ENCODE measurements around the gene DMD. TPM values are rescaled to one million over a fixed set of nuclear protein-coding genes. Genes with fewer than 3 reads are reported as not detected.

Gene DMD
- total and polyA plus RNA-seq, 2 donors (not counting 1 experiment from before 2014, with no cell fraction given), result 5.1 to 7.2 TPM

DNA sequence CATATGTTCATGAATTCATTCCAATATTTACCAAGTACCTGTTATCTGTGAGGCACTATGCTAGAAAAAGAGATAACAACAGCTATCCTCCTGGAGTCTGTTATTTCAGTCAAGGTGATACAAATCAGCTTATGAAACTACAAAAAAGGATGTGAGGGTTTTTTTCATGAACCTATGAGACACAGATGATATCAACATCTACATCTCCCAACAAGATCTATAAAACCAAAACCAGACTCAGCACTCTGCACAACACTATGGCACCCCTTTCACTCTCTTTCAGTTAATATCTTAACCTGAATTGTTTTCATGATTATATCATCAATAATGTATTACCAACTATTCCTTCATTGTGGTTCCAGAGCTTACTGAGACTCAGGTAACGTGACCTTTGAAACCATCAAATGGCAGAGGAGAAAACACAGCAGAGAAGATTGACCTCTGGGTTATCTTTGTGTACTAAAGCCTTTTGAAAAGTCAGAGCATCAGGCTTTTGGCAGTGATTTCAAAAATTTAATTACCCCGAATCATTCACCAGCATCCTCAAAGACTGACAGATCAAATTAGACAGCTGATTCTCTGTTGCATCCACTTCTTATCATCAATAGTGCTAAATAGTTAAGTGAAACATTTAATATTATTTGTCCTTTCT, 1894.9 kb downstream of the DMD start:
- H3K27ac ChIP-seq (ENCODE audit: insufficient read depth, low read length), result no peak overlapping the region
- H4K20me1 ChIP-seq (ENCODE audit: control insufficient read depth, extremely low read depth, insufficient read depth, low read length), result no peaks in the 10 kb centered on the region
- no peaks in the 10 kb centered on the region for H3K79me2 ChIP-seq (ENCODE audit: control insufficient read depth, insufficient read depth, low read length)
- no peak overlapping the region for H3K4me2 ChIP-seq (ENCODE audit: extremely low read depth, insufficient read depth, low read length)
- TF ChIP-seq, protein P1, sequence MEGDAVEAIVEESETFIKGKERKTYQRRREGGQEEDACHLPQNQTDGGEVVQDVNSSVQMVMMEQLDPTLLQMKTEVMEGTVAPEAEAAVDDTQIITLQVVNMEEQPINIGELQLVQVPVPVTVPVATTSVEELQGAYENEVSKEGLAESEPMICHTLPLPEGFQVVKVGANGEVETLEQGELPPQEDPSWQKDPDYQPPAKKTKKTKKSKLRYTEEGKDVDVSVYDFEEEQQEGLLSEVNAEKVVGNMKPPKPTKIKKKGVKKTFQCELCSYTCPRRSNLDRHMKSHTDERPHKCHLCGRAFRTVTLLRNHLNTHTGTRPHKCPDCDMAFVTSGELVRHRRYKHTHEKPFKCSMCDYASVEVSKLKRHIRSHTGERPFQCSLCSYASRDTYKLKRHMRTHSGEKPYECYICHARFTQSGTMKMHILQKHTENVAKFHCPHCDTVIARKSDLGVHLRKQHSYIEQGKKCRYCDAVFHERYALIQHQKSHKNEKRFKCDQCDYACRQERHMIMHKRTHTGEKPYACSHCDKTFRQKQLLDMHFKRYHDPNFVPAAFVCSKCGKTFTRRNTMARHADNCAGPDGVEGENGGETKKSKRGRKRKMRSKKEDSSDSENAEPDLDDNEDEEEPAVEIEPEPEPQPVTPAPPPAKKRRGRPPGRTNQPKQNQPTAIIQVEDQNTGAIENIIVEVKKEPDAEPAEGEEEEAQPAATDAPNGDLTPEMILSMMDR (conservative IDR thresholded peaks at IDR 0.05 in 1 of 2, IDR thresholded peaks at IDR 0.05 in 1 of 2; ENCODE audit: low read depth in 1 of 2, low read length in 2 of 2), result no peak
- TF ChIP-seq EZH2 (IDR thresholded peaks at IDR 0.05; ENCODE audit: low read length, missing control alignments), result no peak
- H3K9me3 ChIP-seq (ENCODE audit: control insufficient read depth, insufficient read depth, low read depth, low read length), result no peaks in the 10 kb centered on the region
- no peak overlapping the region for H3K4me3 ChIP-seq (replicated peaks in 1 of 4; ENCODE audit: control extremely low read depth in 1 of 4, insufficient read depth in 1 of 4, low read depth in 3 of 4, low read length in 4 of 4)
- H3K27me3 ChIP-seq (ENCODE audit: control insufficient read depth, insufficient read depth, low read length), result no peaks in the 10 kb centered on the region
- H3K4me1 ChIP-seq (ENCODE audit: control insufficient read depth, extremely low read depth, insufficient read depth, low read length), result no peaks in the 10 kb centered on the region
- no peak for DNase-seq (ENCODE audit: low read depth in 2 of 2)
- H2AFZ ChIP-seq (ENCODE audit: low read length), result no peak overlapping the region
- no peaks in the 10 kb centered on the region for H3K36me3 ChIP-seq (ENCODE audit: control insufficient read depth, insufficient read depth, low read length)
- H3K9ac ChIP-seq (ENCODE audit: insufficient read depth, low read length), result no peak overlapping the region

DNA sequence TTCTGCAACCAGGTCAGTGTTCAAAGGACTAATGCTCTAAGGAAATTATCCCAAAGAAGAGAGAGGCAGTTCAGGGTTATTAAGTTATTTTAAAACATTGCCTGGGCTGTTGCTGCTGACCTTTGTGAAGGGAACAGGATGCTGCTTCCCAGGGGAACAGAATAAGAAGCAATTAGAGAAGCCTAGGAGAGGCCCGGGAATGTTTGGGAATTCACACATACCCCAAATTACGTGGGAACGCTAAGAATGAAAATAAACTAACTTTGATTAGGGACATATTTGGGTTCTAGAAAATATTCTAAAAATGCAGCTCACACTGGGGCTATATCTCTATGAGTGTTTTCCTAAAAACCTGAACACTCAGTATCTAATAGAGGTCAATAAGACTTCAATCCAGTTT, 1896.4 kb downstream of the DMD start:
- no peaks in the 10 kb centered on the region for H3K79me2 ChIP-seq (ENCODE audit: control insufficient read depth, insufficient read depth, low read length)
- H2AFZ ChIP-seq (ENCODE audit: low read length), result no peak overlapping the region
- H3K4me1 ChIP-seq (ENCODE audit: control insufficient read depth, extremely low read depth, insufficient read depth, low read length), result no peaks in the 10 kb centered on the region
- peak; percentile 21 to 70 for DNase-seq (ENCODE audit: low read depth in 2 of 2)
- H3K4me3 ChIP-seq (replicated peaks in 1 of 4; ENCODE audit: control extremely low read depth in 1 of 4, insufficient read depth in 1 of 4, low read depth in 3 of 4, low read length in 4 of 4), result no peak overlapping the region
- H4K20me1 ChIP-seq (ENCODE audit: control insufficient read depth, extremely low read depth, insufficient read depth, low read length), result no peaks in the 10 kb centered on the region
- H3K36me3 ChIP-seq (ENCODE audit: control insufficient read depth, insufficient read depth, low read length), result no peaks in the 10 kb centered on the region
- no peak overlapping the region for H3K9ac ChIP-seq (ENCODE audit: insufficient read depth, low read length)
- H3K9me3 ChIP-seq (ENCODE audit: control insufficient read depth, insufficient read depth, low read depth, low read length), result no peaks in the 10 kb centered on the region
- TF ChIP-seq, protein P1 (conservative IDR thresholded peaks at IDR 0.05 in 1 of 2, IDR thresholded peaks at IDR 0.05 in 1 of 2; ENCODE audit: low read depth in 1 of 2, low read length in 2 of 2), result no peak
- no peak for TF ChIP-seq EZH2 (IDR thresholded peaks at IDR 0.05; ENCODE audit: low read length, missing control alignments)
- H3K4me2 ChIP-seq (ENCODE audit: extremely low read depth, insufficient read depth, low read length), result no peak overlapping the region
- no peaks in the 10 kb centered on the region for H3K27me3 ChIP-seq (ENCODE audit: control insufficient read depth, insufficient read depth, low read length)
- H3K27ac ChIP-seq (ENCODE audit: insufficient read depth, low read length), result no peak overlapping the region

DNA sequence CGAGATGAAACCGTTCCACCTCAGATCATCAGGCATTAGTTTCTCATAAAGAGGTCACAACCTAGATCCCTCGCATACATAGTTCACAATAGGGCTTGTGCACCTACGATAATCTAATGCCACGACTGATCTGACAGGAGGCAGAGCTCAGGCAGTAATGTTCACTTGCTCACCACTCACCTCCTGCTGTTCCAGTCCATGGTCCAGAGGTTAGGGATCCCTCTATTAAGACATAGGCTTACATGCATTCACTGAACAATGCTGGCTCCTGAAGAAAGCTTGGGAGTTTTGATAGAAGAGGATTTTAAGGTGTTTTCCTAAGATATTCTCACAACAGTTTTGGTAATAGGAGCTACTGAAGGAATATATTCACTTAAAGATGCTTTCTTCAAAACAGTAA, 1903.4 kb downstream of the DMD start:
- no peak for TF ChIP-seq EZH2 (IDR thresholded peaks at IDR 0.05; ENCODE audit: low read length, missing control alignments)
- TF ChIP-seq, protein P1 (conservative IDR thresholded peaks at IDR 0.05 in 1 of 2, IDR thresholded peaks at IDR 0.05 in 1 of 2; ENCODE audit: low read depth in 1 of 2, low read length in 2 of 2), result no peak
- no peaks in the 10 kb centered on the region for H4K20me1 ChIP-seq (ENCODE audit: control insufficient read depth, extremely low read depth, insufficient read depth, low read length)
- no peak overlapping the region for H3K4me3 ChIP-seq (replicated peaks in 1 of 4; ENCODE audit: control extremely low read depth in 1 of 4, insufficient read depth in 1 of 4, low read depth in 3 of 4, low read length in 4 of 4)
- H3K9me3 ChIP-seq (ENCODE audit: control insufficient read depth, insufficient read depth, low read depth, low read length), result no peaks in the 10 kb centered on the region
- no peaks in the 10 kb centered on the region for H3K4me1 ChIP-seq (ENCODE audit: control insufficient read depth, extremely low read depth, insufficient read depth, low read length)
- no peak overlapping the region for H3K9ac ChIP-seq (ENCODE audit: insufficient read depth, low read length)
- DNase-seq (ENCODE audit: low read depth in 2 of 2), result no peak
- H3K4me2 ChIP-seq (ENCODE audit: extremely low read depth, insufficient read depth, low read length), result no peak overlapping the region
- H2AFZ ChIP-seq (ENCODE audit: low read length), result no peak overlapping the region
- no peaks in the 10 kb centered on the region for H3K36me3 ChIP-seq (ENCODE audit: control insufficient read depth, insufficient read depth, low read length)
- no peaks in the 10 kb centered on the region for H3K27me3 ChIP-seq (ENCODE audit: control insufficient read depth, insufficient read depth, low read length)
- no peaks in the 10 kb centered on the region for H3K79me2 ChIP-seq (ENCODE audit: control insufficient read depth, insufficient read depth, low read length)
- no peak overlapping the region for H3K27ac ChIP-seq (ENCODE audit: insufficient read depth, low read length)
